Upper lobe of right lung (tissue), 1 donor: ENCODE measurements around the gene CACHD1. TPM values are rescaled to one million over a fixed set of nuclear protein-coding genes. Genes with fewer than 3 reads are reported as not detected.
"Not testable (repeated sequence)": the region's sequence is repeated elsewhere in the genome, so short reads cannot be mapped to it uniquely, and the experiment has no call there.

ENCODE experiments used
- ATAC-seq: fragments of 200-7000 bp; cut with Tn5 transposase; one replicate; pipeline ENCODE4 v1.9.1; 2020; ENCODE audit warnings: mild to moderate bottlenecking, moderate library complexity
- DNase-seq: peaks from one replicate; pipeline ENCODE4 v3.0.0-alpha.2; 2020
- H3K27ac ChIP-seq: fragments of 200-600 bp; one replicate; pipeline ENCODE4 v1.8.0; 2022
- H3K27me3 ChIP-seq: fragments of 200-600 bp; one replicate; pipeline ENCODE4 v1.8.0; 2022; ENCODE audit warnings: mild to moderate bottlenecking
- H3K36me3 ChIP-seq: fragments of 200-600 bp; one replicate; pipeline ENCODE4 v1.8.0; 2022
- H3K4me1 ChIP-seq: fragments of 200-600 bp; one replicate; pipeline ENCODE4 v1.8.0; 2022
- H3K4me3 ChIP-seq: fragments of 200-600 bp; one replicate; pipeline ENCODE4 v1.8.0; 2022; ENCODE audit warnings: mild to moderate bottlenecking
- H3K9me3 ChIP-seq: fragments of 200-600 bp; one replicate; pipeline ENCODE4 v1.8.0; 2022
- intact Hi-C: fragments of 100-400 bp; cut with DNase I; formaldehyde crosslinking; loops from one replicate; pipeline ENCODE4 v1.11.0; 2022
- total RNA-seq: library from RNA; stranded (reverse); fragmentation: NEBNext Ultra II Directional; extraction: Animal tissue kit (Norgen Biotek cat#: 25700); gene quantifications from one replicate; pipeline ENCODE4 v1.2.1, GENCODE V29; 2021
- TF ChIP-seq, protein P1 (sequence below): fragments of 200-600 bp; IDR thresholded peaks from one replicate; pipeline ENCODE4 v1.8.0; 2022; ENCODE audit warnings: antibody characterized with exemption
- donor health status: DM: no; HTN: yes; CAD: no; lungs with severe emphysema.

Gene CACHD1
- total RNA-seq, 1 donor from 2014 or later = 31.8 TPM

DNA sequence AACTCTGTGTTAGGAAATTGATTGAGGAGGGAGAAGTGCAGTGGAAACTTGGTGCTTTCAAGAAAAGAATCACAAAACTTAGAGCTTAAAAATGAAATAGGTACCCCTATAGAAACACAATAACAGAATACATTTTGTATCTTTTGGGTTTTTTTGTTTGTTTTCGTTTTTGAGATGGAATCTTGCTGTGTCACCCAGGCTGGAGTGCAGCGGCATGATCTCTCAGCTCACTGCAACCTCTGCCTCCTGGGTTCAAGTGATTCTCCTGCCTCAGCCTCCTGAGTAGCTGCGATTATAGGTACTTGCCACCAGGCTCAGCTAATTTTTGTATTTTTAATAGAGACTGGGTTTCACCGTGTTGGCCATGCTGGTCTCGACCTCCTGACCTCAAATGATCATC, 223.5 kb downstream of the CACHD1 start:
- DNase-seq (no peak), ATAC-seq (no peak)
- no peak overlapping the region for H3K27ac ChIP-seq
- H3K4me3 ChIP-seq = no peak overlapping the region
- TF ChIP-seq, protein P1, sequence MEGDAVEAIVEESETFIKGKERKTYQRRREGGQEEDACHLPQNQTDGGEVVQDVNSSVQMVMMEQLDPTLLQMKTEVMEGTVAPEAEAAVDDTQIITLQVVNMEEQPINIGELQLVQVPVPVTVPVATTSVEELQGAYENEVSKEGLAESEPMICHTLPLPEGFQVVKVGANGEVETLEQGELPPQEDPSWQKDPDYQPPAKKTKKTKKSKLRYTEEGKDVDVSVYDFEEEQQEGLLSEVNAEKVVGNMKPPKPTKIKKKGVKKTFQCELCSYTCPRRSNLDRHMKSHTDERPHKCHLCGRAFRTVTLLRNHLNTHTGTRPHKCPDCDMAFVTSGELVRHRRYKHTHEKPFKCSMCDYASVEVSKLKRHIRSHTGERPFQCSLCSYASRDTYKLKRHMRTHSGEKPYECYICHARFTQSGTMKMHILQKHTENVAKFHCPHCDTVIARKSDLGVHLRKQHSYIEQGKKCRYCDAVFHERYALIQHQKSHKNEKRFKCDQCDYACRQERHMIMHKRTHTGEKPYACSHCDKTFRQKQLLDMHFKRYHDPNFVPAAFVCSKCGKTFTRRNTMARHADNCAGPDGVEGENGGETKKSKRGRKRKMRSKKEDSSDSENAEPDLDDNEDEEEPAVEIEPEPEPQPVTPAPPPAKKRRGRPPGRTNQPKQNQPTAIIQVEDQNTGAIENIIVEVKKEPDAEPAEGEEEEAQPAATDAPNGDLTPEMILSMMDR = no peak
- no peaks in the 10 kb centered on the region for H3K36me3 ChIP-seq
- intact Hi-C loops = no loop called here
- H3K27me3 ChIP-seq = no peaks in the 10 kb centered on the region
- H3K9me3 ChIP-seq = no peaks in the 10 kb centered on the region
- H3K4me1 ChIP-seq = no peaks in the 10 kb centered on the region

DNA sequence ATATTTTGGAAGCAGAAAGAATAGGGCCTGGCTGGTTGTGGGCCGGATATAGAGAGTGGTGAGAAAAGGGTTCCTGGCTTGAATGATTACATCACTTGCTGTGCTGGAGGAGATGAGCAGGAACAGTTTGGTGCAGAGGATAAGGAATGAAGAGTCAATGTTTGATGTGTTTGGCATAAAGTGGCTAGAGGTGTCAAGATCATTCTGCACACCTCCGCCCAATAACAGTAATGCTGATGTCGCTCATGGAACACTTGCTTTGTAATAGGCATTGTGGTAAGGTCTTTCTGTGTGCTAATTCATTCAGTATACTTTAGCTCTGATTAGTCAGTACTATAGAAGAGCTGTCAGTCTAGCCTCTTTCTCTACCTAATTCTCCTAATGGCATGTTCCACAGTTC, 226.9 kb downstream of the CACHD1 start:
- TF ChIP-seq, protein P1 = no peak
- intact Hi-C loops = no loop called here
- DNase-seq (no peak), ATAC-seq (no peak)
- H3K27me3 ChIP-seq = no peaks in the 10 kb centered on the region
- H3K4me3 ChIP-seq = no peak overlapping the region
- H3K9me3 ChIP-seq = no peaks in the 10 kb centered on the region
- H3K36me3 ChIP-seq = no peaks in the 10 kb centered on the region
- no peak overlapping the region for H3K27ac ChIP-seq
- no peaks in the 10 kb centered on the region for H3K4me1 ChIP-seq

DNA sequence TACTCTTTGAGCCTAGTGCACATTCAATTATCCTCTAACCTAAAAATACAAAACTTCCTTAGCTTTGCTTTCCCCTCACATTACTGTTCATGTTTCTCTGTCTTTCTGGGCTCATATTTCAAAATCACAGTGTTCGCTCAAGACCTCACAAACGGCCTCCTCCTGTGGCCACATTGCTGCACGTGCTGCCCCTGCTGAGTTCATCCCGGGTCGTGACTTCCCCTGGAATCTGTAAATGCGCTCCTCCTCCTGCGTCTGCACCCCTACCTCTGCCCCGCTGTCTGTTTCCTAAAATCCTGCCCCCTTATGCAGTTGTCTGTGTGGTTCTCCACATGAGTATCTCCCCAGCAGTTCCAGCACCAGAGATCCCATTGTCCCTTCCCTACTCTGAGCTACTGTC, 229.4 kb downstream of the CACHD1 start:
- TF ChIP-seq, protein P1 = no peak
- no peaks in the 10 kb centered on the region for H3K27me3 ChIP-seq
- no peaks in the 10 kb centered on the region for H3K9me3 ChIP-seq
- no peaks in the 10 kb centered on the region for H3K4me1 ChIP-seq
- no peak overlapping the region for H3K27ac ChIP-seq
- DNase-seq (no peak), ATAC-seq (no peak)
- intact Hi-C loops = no loop called here
- H3K36me3 ChIP-seq = no peaks in the 10 kb centered on the region
- H3K4me3 ChIP-seq = no peak overlapping the region

GRCh38 chr1:64701071-64701470, 231.1 kb downstream of the CACHD1 start:
- TF ChIP-seq, protein P1 = no peak
- Histone ChIP-seq H3K4me1 (no peaks in the 10 kb centered on the region), H3K4me3 (no peak overlapping the region), H3K27ac (no peak overlapping the region), H3K9me3 (no peaks in the 10 kb centered on the region), H3K27me3 (no peaks in the 10 kb centered on the region), H3K36me3 (no peaks in the 10 kb centered on the region)
- ATAC-seq (no peak), DNase-seq (no peak)
- intact Hi-C loops = no loop called here

DNA sequence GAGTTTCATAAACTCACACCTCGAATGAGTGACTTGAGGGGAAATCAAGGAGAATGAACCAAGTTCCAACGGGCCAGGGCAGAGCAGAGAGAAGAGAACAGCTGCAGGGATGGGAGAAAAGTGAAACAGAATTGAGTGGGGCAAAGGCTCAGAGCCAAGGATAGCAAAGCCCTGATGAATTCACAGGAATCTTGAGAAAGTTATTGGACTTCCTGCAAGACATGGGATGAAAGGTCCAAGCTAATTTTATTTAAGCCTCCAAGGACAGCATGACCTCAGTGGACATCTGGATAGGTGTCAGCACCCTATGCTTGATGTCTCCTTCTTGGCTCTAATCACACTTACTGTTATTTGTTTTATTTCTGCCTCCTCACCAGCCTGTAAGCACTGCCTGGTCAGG, 232.0 kb downstream of the CACHD1 start:
- DNase-seq (no peak), ATAC-seq (no peak)
- Histone ChIP-seq H3K4me1 (no peaks in the 10 kb centered on the region), H3K36me3 (no peaks in the 10 kb centered on the region), H3K27me3 (no peaks in the 10 kb centered on the region), H3K27ac (no peak overlapping the region), H3K9me3 (no peaks in the 10 kb centered on the region), H3K4me3 (no peak overlapping the region)
- TF ChIP-seq, protein P1 = no peak
- intact Hi-C loops = no loop called here

- not testable (repeated sequence) for H3K27ac ChIP-seq
Observed at GRCh38 chr1:64702670-64703069, 232.7 kb downstream of the CACHD1 start.

More at GRCh38 chr1:64702670-64703069, 232.7 kb downstream of the CACHD1 start:
- DNase-seq, H3K36me3 ChIP-seq, H3K27me3 ChIP-seq, H3K4me1 ChIP-seq, H3K4me3 ChIP-seq, ATAC-seq, H3K9me3 ChIP-seq, intact Hi-C loops: not testable (repeated sequence)
